Activated B cell treated with CpG ODN at 0.5 μM for 24 hours (primary cell): ENCODE results near the gene PIK3R6. TPM values are rescaled to one million over a fixed set of nuclear protein-coding genes. Genes with fewer than 3 reads are reported as not detected.

ENCODE experiments used
- ATAC-seq: fragments of 200-7000 bp; cut with Tn5 transposase; one replicate; pipeline ENCODE4 v1.10.0; 2021; ENCODE audit warnings: low read depth, mild to moderate bottlenecking, moderate library complexity
- CTCF ChIA-PET: fragments of 350-600 bp; sonication (Branson Sonifier 250); formaldehyde crosslinking; loops from one replicate; lab custom pipeline; 2021; ENCODE audit warnings: antibody characterized with exemption; lab: Charles Lee
- POLR2A ChIA-PET: fragments of 350-600 bp; sonication (Branson Sonifier 250); formaldehyde crosslinking; loops from one replicate; lab custom pipeline; 2021; ENCODE audit warnings: antibody characterized with exemption; lab: Charles Lee
- DNase-seq: peaks from one replicate; pipeline ENCODE4 v3.0.0; 2022
- H3K27ac Mint-ChIP-seq: one replicate; pipeline ENCODE4 v1.8.0; 2020; ENCODE audit warnings: mixed read lengths
- H3K27me3 Mint-ChIP-seq: one replicate; pipeline ENCODE4 v1.8.0; 2021; ENCODE audit warnings: mixed read lengths
- H3K36me3 Mint-ChIP-seq: one replicate; pipeline ENCODE4 v1.8.0; 2021; ENCODE audit warnings: low read depth, mixed read lengths
- H3K4me1 Mint-ChIP-seq: one replicate; pipeline ENCODE4 v1.8.0; 2021; ENCODE audit warnings: mixed read lengths
- H3K4me3 Mint-ChIP-seq: one replicate; pipeline ENCODE4 v1.8.0; 2020; ENCODE audit warnings: mild to moderate bottlenecking, mixed read lengths
- H3K9me3 Mint-ChIP-seq: one replicate; pipeline ENCODE4 v1.8.0; 2020; ENCODE audit warnings: mixed read lengths
- intact Hi-C: fragments of 100-400 bp; cut with micrococcal nuclease; formaldehyde crosslinking; loops from one replicate; pipeline ENCODE4 v1.15.1; 2024
- total RNA-seq: library from RNA; stranded (reverse); gene quantifications from 2 replicates; pipeline ENCODE4 v1.2.3, GENCODE V29; 2022
- TF ChIP-seq, protein P1 (sequence below): fragments of 200-600 bp; IDR thresholded peaks from one replicate; pipeline ENCODE4 v1.8.0; 2022; ENCODE audit warnings: antibody characterized with exemption, mild to moderate bottlenecking

PIK3R6 gene
- total RNA-seq, 1 donor from 2014 or later: 0.91 TPM

GRCh38 chr17:8868092-8868491 is 618 bp upstream of the PIK3R6 start:
- ChIA-PET POLR2A (interaction anchor here (1.7 kb wide), 1 partner anchor 10 kb away, joined by 10 read pairs; no protein-coding TSS in a partner anchor), CTCF (interaction anchor here (1.2 kb wide), 1 partner anchor 82 kb away, joined by 4 read pairs; no protein-coding TSS in a partner anchor)
- Mint-ChIP-seq H3K4me1 (peaks cover 26% of the 10 kb centered on the region), H3K36me3 (no peaks in the 10 kb centered on the region), H3K4me3 (no peak overlapping the region), H3K27ac (no peak overlapping the region), H3K27me3 (no peaks in the 10 kb centered on the region), H3K9me3 (no peaks in the 10 kb centered on the region)
- DNase-seq (no peak), ATAC-seq (no peak)
- TF ChIP-seq, protein P1, sequence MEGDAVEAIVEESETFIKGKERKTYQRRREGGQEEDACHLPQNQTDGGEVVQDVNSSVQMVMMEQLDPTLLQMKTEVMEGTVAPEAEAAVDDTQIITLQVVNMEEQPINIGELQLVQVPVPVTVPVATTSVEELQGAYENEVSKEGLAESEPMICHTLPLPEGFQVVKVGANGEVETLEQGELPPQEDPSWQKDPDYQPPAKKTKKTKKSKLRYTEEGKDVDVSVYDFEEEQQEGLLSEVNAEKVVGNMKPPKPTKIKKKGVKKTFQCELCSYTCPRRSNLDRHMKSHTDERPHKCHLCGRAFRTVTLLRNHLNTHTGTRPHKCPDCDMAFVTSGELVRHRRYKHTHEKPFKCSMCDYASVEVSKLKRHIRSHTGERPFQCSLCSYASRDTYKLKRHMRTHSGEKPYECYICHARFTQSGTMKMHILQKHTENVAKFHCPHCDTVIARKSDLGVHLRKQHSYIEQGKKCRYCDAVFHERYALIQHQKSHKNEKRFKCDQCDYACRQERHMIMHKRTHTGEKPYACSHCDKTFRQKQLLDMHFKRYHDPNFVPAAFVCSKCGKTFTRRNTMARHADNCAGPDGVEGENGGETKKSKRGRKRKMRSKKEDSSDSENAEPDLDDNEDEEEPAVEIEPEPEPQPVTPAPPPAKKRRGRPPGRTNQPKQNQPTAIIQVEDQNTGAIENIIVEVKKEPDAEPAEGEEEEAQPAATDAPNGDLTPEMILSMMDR: no peak
- intact Hi-C loops: no loop called here

DNA sequence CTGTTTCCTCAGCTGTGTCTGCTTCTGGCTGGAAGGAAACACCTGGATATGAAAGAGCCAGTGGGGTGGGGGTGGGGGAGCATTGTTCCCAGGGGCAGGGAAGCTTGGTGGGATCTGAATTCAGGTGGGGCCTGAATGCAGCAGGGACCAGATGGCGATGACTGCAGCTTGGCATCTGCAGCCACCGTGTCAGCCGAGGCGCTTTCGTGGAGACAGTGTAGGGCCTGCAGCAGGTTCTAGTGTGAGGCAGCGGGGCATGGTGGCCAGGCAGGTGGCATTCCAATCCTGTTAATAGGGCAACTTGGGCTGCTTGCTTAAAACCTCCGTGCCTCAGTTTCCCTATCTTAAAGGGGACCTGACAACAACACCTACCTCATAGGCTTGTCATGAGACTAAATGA is 1.7 kb downstream of the PIK3R6 start:
- no peaks in the 10 kb centered on the region for H3K9me3 Mint-ChIP-seq
- H3K27me3 Mint-ChIP-seq: no peaks in the 10 kb centered on the region
- ATAC-seq (no peak), DNase-seq (no peak)
- TF ChIP-seq, protein P1: no peak
- intact Hi-C loops: no loop called here
- no peak overlapping the region for H3K4me3 Mint-ChIP-seq
- ChIA-PET CTCF (no interaction called here), POLR2A (no interaction called here)
- no peaks in the 10 kb centered on the region for H3K36me3 Mint-ChIP-seq
- peaks cover 24% of the 10 kb centered on the region for H3K4me1 Mint-ChIP-seq
- H3K27ac Mint-ChIP-seq: no peak overlapping the region

- ATAC-seq: no peak
- no peak for DNase-seq
- CTCF ChIA-PET: no interaction called here
- Mint-ChIP-seq H3K27ac (no peak overlapping the region), H3K4me3 (no peak overlapping the region), H3K36me3 (no peaks in the 10 kb centered on the region), H3K27me3 (no peaks in the 10 kb centered on the region), H3K9me3 (no peaks in the 10 kb centered on the region), H3K4me1 (peaks cover 24% of the 10 kb centered on the region)
- intact Hi-C loops: no loop called here
- TF ChIP-seq, protein P1: no peak
- POLR2A ChIA-PET: no interaction called here
These were observed 2.1 kb downstream of the PIK3R6 start for GRCh38 chr17:8865385-8865784.

- ATAC-seq: no peak
- CTCF ChIA-PET: interaction anchor here (1.0 kb wide), 1 partner anchor 32 kb away, joined by 3 read pairs; no protein-coding TSS in a partner anchor
These were observed 5.0 kb downstream of the PIK3R6 start for GRCh38 chr17:8862213-8863056.

More at GRCh38 chr17:8862213-8863056, 5.0 kb downstream of the PIK3R6 start:
- H3K27ac Mint-ChIP-seq: no peak overlapping the region
- no peak overlapping the region for H3K4me3 Mint-ChIP-seq
- POLR2A ChIA-PET: no interaction called here
- TF ChIP-seq, protein P1: no peak
- H3K9me3 Mint-ChIP-seq: no peaks in the 10 kb centered on the region
- H3K36me3 Mint-ChIP-seq: no peaks in the 10 kb centered on the region
- DNase-seq: no peak
- H3K27me3 Mint-ChIP-seq: no peaks in the 10 kb centered on the region
- intact Hi-C loops: no loop called here
- H3K4me1 Mint-ChIP-seq: peaks cover 38% of the 10 kb centered on the region
